ENCODE results near the gene NBL1. TPM values are rescaled to one million over a fixed set of nuclear protein-coding genes. Genes with fewer than 3 reads are reported as not detected.
"Not testable (repeated sequence)": the region's sequence is repeated elsewhere in the genome, so short reads cannot be mapped to it uniquely, and the experiment has no call there.

Gene NBL1
- total and polyA plus RNA-seq, 2 experiments from 2014 or later, result 6.1 to 10.6 TPM

DNA sequence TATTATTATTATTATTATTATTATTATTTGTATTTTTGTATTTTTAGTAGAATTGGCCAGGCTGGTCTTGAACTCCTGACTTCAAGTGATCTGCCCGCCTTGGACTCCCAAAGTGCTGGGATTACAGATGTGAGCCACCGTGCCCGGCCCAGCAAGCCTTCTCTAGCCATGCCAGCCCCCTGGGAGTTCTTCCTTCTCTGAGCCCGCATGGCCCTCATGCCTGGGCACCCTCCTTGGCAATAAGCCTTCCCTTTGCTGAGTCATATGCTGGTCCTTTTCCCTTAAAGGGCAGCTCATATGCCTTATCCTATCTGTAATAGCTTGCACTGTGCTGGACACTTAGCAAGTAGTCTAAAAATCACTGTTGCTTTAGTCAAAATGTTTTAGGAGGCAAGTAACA, 8.5 kb upstream of the NBL1 start (continued):
- TF ChIP-seq, protein P1, sequence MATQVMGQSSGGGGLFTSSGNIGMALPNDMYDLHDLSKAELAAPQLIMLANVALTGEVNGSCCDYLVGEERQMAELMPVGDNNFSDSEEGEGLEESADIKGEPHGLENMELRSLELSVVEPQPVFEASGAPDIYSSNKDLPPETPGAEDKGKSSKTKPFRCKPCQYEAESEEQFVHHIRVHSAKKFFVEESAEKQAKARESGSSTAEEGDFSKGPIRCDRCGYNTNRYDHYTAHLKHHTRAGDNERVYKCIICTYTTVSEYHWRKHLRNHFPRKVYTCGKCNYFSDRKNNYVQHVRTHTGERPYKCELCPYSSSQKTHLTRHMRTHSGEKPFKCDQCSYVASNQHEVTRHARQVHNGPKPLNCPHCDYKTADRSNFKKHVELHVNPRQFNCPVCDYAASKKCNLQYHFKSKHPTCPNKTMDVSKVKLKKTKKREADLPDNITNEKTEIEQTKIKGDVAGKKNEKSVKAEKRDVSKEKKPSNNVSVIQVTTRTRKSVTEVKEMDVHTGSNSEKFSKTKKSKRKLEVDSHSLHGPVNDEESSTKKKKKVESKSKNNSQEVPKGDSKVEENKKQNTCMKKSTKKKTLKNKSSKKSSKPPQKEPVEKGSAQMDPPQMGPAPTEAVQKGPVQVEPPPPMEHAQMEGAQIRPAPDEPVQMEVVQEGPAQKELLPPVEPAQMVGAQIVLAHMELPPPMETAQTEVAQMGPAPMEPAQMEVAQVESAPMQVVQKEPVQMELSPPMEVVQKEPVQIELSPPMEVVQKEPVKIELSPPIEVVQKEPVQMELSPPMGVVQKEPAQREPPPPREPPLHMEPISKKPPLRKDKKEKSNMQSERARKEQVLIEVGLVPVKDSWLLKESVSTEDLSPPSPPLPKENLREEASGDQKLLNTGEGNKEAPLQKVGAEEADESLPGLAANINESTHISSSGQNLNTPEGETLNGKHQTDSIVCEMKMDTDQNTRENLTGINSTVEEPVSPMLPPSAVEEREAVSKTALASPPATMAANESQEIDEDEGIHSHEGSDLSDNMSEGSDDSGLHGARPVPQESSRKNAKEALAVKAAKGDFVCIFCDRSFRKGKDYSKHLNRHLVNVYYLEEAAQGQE (IDR thresholded peaks at IDR 0.05; ENCODE audit: unreplicated experiment), result no peak

DNA sequence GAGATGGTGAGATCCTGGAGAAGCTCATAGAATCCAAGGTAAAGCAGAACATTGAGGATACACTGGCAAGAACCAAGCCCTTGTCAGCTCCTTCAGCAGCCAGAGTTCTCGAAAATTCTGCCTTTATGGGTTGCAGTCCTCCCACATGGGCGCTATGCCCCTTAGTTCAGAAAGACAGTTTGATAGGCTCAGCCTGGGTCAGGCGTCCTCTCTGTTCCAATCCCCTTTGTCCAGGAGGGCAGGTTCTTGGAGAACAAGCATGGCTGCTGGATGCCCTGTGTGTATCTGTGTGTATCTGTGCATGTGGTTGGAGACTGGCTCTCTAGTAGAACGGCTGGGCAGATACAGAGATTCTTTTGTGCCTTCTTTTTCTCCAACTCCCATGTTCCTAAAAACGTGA, 8.0 kb upstream of the NBL1 start:
- 0 out of 2 replicates have a peak, but pooled peaks cover 3% of the 10 kb centered on the region for H4K20me1 ChIP-seq (replicated peaks; ENCODE audit: insufficient read depth)
- no peaks in the 10 kb centered on the region for H3K79me2 ChIP-seq (replicated peaks; ENCODE audit: insufficient read depth)
- H3K9me2 ChIP-seq (ENCODE audit: insufficient read depth), result no peaks in the 10 kb centered on the region

DNA sequence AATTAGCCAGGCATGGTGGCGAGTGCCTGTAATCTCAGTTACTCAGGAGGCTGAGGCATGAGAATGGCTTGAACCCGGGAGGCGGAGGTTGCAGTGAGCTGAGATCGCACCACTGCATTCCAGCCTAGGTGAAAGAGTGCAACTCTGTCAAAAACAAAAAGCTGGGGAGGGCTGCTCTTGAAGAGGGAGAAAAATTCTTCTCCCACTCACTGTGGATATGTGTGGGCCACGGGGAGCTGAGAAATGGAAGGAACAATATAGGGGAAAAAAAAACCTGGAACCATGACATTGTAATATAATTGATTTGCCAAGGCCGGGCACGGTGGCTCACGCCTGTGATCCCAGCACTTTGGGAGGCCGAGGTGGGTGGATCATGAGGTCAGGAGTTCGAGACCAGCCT, 7.4 kb upstream of the NBL1 start:
- H3K27me3 ChIP-seq (ENCODE audit: insufficient read depth), result not testable (repeated sequence)

More for the DNA sequence above, 8.0 kb upstream of the NBL1 start:
- H3K4me2 ChIP-seq, result no peak overlapping the region
- H2AFZ ChIP-seq, result no peak overlapping the region
- no peaks in the 10 kb centered on the region for H3K9me3 Mint-ChIP-seq
- ATAC-seq (no peak), DNase-seq (ENCODE audit: low spot score) (no peak)
- H3K4me1 ChIP-seq (ENCODE audit: insufficient read depth), result 0 out of 2 replicates have a peak, but pooled peaks cover 7% of the 10 kb centered on the region
- TF ChIP-seq ZNF331 (CRISPR knock-in tag; IDR thresholded peaks at IDR 0.05; ENCODE audit: low read depth) (no peak), EZH2 (IDR thresholded peaks at IDR 0.05; ENCODE audit: low read depth, unreplicated experiment) (no peak), STAT1 (IDR thresholded peaks at IDR 0.05; ENCODE audit: unreplicated experiment) (no peak), NANOG (IDR thresholded peaks at IDR 0.05; ENCODE audit: borderline replicate concordance) (no peak), POLR2AphosphoS5 (IDR thresholded peaks at IDR 0.05; ENCODE audit: low read depth) (no peak), EZH2phosphoT487 (IDR thresholded peaks at IDR 0.05; ENCODE audit: unreplicated experiment) (no peak), JUNB (IDR thresholded peaks at IDR 0.05; ENCODE audit: unreplicated experiment) (no peak)
- TF ChIP-seq, protein P2, sequence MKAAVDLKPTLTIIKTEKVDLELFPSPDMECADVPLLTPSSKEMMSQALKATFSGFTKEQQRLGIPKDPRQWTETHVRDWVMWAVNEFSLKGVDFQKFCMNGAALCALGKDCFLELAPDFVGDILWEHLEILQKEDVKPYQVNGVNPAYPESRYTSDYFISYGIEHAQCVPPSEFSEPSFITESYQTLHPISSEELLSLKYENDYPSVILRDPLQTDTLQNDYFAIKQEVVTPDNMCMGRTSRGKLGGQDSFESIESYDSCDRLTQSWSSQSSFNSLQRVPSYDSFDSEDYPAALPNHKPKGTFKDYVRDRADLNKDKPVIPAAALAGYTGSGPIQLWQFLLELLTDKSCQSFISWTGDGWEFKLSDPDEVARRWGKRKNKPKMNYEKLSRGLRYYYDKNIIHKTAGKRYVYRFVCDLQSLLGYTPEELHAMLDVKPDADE (IDR thresholded peaks at IDR 0.05), result no peak
- TF ChIP-seq, protein P3, sequence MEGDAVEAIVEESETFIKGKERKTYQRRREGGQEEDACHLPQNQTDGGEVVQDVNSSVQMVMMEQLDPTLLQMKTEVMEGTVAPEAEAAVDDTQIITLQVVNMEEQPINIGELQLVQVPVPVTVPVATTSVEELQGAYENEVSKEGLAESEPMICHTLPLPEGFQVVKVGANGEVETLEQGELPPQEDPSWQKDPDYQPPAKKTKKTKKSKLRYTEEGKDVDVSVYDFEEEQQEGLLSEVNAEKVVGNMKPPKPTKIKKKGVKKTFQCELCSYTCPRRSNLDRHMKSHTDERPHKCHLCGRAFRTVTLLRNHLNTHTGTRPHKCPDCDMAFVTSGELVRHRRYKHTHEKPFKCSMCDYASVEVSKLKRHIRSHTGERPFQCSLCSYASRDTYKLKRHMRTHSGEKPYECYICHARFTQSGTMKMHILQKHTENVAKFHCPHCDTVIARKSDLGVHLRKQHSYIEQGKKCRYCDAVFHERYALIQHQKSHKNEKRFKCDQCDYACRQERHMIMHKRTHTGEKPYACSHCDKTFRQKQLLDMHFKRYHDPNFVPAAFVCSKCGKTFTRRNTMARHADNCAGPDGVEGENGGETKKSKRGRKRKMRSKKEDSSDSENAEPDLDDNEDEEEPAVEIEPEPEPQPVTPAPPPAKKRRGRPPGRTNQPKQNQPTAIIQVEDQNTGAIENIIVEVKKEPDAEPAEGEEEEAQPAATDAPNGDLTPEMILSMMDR (conservative IDR thresholded peaks at IDR 0.05; ENCODE audit: low read depth in 2 of 2), result no peak
- no peak overlapping the region for H3K27ac ChIP-seq (ENCODE audit: low read depth)
- no peak overlapping the region for H3K4me3 Mint-ChIP-seq
- H3K36me3 Mint-ChIP-seq (ENCODE audit: low read depth), result no peaks in the 10 kb centered on the region
- H3K27me3 Mint-ChIP-seq (ENCODE audit: insufficient read depth, low read depth, poor library complexity), result peaks cover 10% of the 10 kb centered on the region
- H3K4me3 ChIP-seq, result no peak overlapping the region
- H3K27me3 ChIP-seq (ENCODE audit: insufficient read depth), result no peaks in the 10 kb centered on the region
- H3K36me3 ChIP-seq (ENCODE audit: insufficient read depth), result no peaks in the 10 kb centered on the region
- H3K4me1 Mint-ChIP-seq, result peaks cover 6% of the 10 kb centered on the region
- H3K27ac Mint-ChIP-seq, result no peak overlapping the region
- H3F3A ChIP-seq (replicated peaks; ENCODE audit: low read depth), result no peaks in the 10 kb centered on the region; the same call in 1 of the 2 replicates

More for the DNA sequence above, 7.4 kb upstream of the NBL1 start:
- H2AFZ ChIP-seq; H3K9me2 ChIP-seq (ENCODE audit: insufficient read depth); H3K9me3 Mint-ChIP-seq; H3K4me1 ChIP-seq (ENCODE audit: insufficient read depth); H3K27ac Mint-ChIP-seq; H3F3A ChIP-seq (replicated peaks; ENCODE audit: low read depth); H3K4me3 ChIP-seq; DNase-seq (ENCODE audit: low spot score); H3K27ac ChIP-seq (ENCODE audit: low read depth); H3K36me3 ChIP-seq (ENCODE audit: insufficient read depth); H3K4me1 Mint-ChIP-seq; H3K36me3 Mint-ChIP-seq (ENCODE audit: low read depth); H3K4me2 ChIP-seq; H3K4me3 Mint-ChIP-seq; ATAC-seq; H3K79me2 ChIP-seq (replicated peaks; ENCODE audit: insufficient read depth); H4K20me1 ChIP-seq (replicated peaks; ENCODE audit: insufficient read depth): not testable (repeated sequence)
- peaks cover 10% of the 10 kb centered on the region for H3K27me3 Mint-ChIP-seq (ENCODE audit: insufficient read depth, low read depth, poor library complexity)

All from GM23338 (cell line).